Astrocyte (in vitro differentiated cells and primary cell): Measurements from ENCODE around the gene DNAJB12. TPM values are rescaled to one million over a fixed set of nuclear protein-coding genes. Genes with fewer than 3 reads are reported as not detected.

Experiments used
- DNase-seq: peaks from one replicate; pipeline ENCODE4 v3.0.0-alpha.2; 2010; ENCODE audit warnings: low read depth
- FAIRE-seq: peaks from 2 replicates; lab custom pipeline; 2011; peaks lifted over from hg19 to GRCh38; lab: Jason Lieb, UNC
- H2AFZ ChIP-seq: 2 replicates; pipeline ENCODE4 v1.6.0; 2012; ENCODE audit warnings: low read depth, low read length, inconsistent platforms
- H3K27ac ChIP-seq: 2 replicates; pipeline ENCODE4 v1.5.1; 2011; ENCODE audit warnings: low read depth, low read length, inconsistent platforms
- H3K27me3 ChIP-seq: 2 replicates; pipeline ENCODE4 v1.6.0; 2011; ENCODE audit warnings: low read length, inconsistent platforms; ENCODE audit not compliant: insufficient read depth
- H3K36me3 ChIP-seq: 2 replicates; pipeline ENCODE4 v1.5.1; 2011; ENCODE audit warnings: low read length, inconsistent platforms; ENCODE audit not compliant: insufficient read depth
- H3K4me1 ChIP-seq: 2 replicates; pipeline ENCODE4 v1.5.1; 2011; ENCODE audit warnings: low read length, inconsistent platforms; ENCODE audit not compliant: insufficient read depth
- H3K4me2 ChIP-seq: 2 replicates; pipeline ENCODE4 v1.6.0; 2012; ENCODE audit warnings: low read length, inconsistent platforms
- H3K4me3 ChIP-seq: 2 replicates; pipeline ENCODE4 v1.5.1; 2011; ENCODE audit warnings: low read depth, mild to moderate bottlenecking, low read length, inconsistent platforms; ENCODE audit not compliant: insufficient read depth
- H3K79me2 ChIP-seq: 2 replicates; pipeline ENCODE4 v1.6.0; 2012; ENCODE audit warnings: mild to moderate bottlenecking, low read length, inconsistent platforms; ENCODE audit not compliant: insufficient read depth
- H3K9ac ChIP-seq: 2 replicates; pipeline ENCODE4 v1.6.0; 2012; ENCODE audit warnings: mild to moderate bottlenecking, low read length, inconsistent platforms
- H3K9me3 ChIP-seq: 2 replicates; pipeline ENCODE4 v1.5.1; 2012; ENCODE audit warnings: low read depth, mild to moderate bottlenecking, low read length, inconsistent platforms; ENCODE audit not compliant: insufficient read depth
- H4K20me1 ChIP-seq: 2 replicates; pipeline ENCODE4 v1.6.0; 2012; ENCODE audit warnings: low read length, inconsistent platforms; ENCODE audit not compliant: insufficient read depth
- H3K27ac Mint-ChIP-seq: one replicate; pipeline ENCODE4 v1.8.0; 2021; ENCODE audit warnings: mild to moderate bottlenecking, mixed read lengths; ENCODE audit not compliant: unreplicated experiment
- H3K27me3 Mint-ChIP-seq: one replicate; pipeline ENCODE4 v1.8.0; 2021; ENCODE audit warnings: low read depth, mixed read lengths; ENCODE audit not compliant: unreplicated experiment
- H3K36me3 Mint-ChIP-seq: one replicate; pipeline ENCODE4 v1.8.0; 2021; ENCODE audit warnings: low read depth, mixed read lengths; ENCODE audit not compliant: unreplicated experiment
- H3K4me1 Mint-ChIP-seq: one replicate; pipeline ENCODE4 v1.8.0; 2021; ENCODE audit warnings: low read depth, mixed read lengths; ENCODE audit not compliant: unreplicated experiment
- H3K4me3 Mint-ChIP-seq: one replicate; pipeline ENCODE4 v1.8.0; 2021; ENCODE audit warnings: mild to moderate bottlenecking, moderate library complexity, mixed read lengths; ENCODE audit not compliant: unreplicated experiment
- H3K9me3 Mint-ChIP-seq: one replicate; pipeline ENCODE4 v1.8.0; 2021; ENCODE audit warnings: mild to moderate bottlenecking, mixed read lengths; ENCODE audit not compliant: unreplicated experiment
- EZH2 ChIP-seq: IDR thresholded peaks from 2 replicates; pipeline ENCODE4 v1.6.1; 2012; ENCODE audit warnings: mild to moderate bottlenecking, low read length, inconsistent platforms; ENCODE audit not compliant: insufficient read depth
- total RNA-seq: library from RNA; stranded (reverse); gene quantifications from 2 replicates; pipeline ENCODE4 v1.2.1, GENCODE V29; 2021
- TF ChIP-seq, protein P1 (sequence below): IDR thresholded peaks from 2 replicates; pipeline ENCODE4 v1.5.1; 2011; ENCODE audit warnings: low read depth, mild to moderate bottlenecking, inconsistent platforms, low read length, moderate library complexity; ENCODE audit not compliant: insufficient read depth

DNAJB12 gene
- total RNA-seq, 1 donor from 2014 or later: 24.3 TPM

DNA sequence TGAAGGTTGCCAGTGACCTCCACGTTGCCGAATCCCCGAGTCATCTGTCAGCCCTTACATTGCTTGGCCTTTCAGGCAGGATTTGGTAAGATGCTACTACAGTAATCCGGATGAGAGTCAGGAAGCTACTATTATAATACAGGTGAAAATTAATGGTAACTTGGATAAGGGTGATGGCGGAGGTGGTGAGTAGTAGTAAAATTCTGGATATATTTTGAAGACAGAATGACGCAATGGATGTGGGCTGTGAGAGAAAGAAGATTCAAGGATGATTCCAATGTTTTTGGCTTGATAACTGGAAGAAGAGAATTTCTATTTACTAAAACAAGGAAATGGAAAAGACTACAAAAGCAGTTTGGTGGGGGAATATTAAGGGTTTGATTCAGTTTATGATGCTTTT is 1.4 kb upstream of the DNAJB12 start:
- H3K4me2 ChIP-seq: no peak overlapping the region
- peaks cover 31% of the 10 kb centered on the region for H4K20me1 ChIP-seq
- Mint-ChIP-seq H3K27me3 (no peaks in the 10 kb centered on the region), H3K4me1 (peaks cover 17% of the 10 kb centered on the region), H3K4me3 (peak overlapping the region; percentile 21), H3K9me3 (no peaks in the 10 kb centered on the region), H3K27ac (peak overlapping the region; percentile 41), H3K36me3 (no peaks in the 10 kb centered on the region)
- no peak overlapping the region for H3K9ac ChIP-seq
- H3K27ac ChIP-seq: no peak overlapping the region
- H3K36me3 ChIP-seq: peaks cover 4% of the 10 kb centered on the region
- H3K79me2 ChIP-seq: peaks cover 33% of the 10 kb centered on the region
- DNase-seq: no peak
- no peaks in the 10 kb centered on the region for H3K27me3 ChIP-seq
- H2AFZ ChIP-seq: no peak overlapping the region
- FAIRE-seq: no peak
- no peak overlapping the region for H3K4me3 ChIP-seq
- no peaks in the 10 kb centered on the region for H3K9me3 ChIP-seq
- peaks cover 9% of the 10 kb centered on the region for H3K4me1 ChIP-seq
- TF ChIP-seq EZH2: no peak
- TF ChIP-seq, protein P1, sequence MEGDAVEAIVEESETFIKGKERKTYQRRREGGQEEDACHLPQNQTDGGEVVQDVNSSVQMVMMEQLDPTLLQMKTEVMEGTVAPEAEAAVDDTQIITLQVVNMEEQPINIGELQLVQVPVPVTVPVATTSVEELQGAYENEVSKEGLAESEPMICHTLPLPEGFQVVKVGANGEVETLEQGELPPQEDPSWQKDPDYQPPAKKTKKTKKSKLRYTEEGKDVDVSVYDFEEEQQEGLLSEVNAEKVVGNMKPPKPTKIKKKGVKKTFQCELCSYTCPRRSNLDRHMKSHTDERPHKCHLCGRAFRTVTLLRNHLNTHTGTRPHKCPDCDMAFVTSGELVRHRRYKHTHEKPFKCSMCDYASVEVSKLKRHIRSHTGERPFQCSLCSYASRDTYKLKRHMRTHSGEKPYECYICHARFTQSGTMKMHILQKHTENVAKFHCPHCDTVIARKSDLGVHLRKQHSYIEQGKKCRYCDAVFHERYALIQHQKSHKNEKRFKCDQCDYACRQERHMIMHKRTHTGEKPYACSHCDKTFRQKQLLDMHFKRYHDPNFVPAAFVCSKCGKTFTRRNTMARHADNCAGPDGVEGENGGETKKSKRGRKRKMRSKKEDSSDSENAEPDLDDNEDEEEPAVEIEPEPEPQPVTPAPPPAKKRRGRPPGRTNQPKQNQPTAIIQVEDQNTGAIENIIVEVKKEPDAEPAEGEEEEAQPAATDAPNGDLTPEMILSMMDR: no peak

- Histone ChIP-seq H3K27me3 (no peaks in the 10 kb centered on the region), H4K20me1 (peaks cover 40% of the 10 kb centered on the region), H3K27ac (peak overlapping the region; percentile 99), H3K4me2 (peak overlapping the region; percentile 96), H2AFZ (peak overlapping the region; percentile 91), H3K4me3 (peak overlapping the region; percentile 93), H3K9me3 (no peaks in the 10 kb centered on the region), H3K4me1 (peaks cover 9% of the 10 kb centered on the region), H3K36me3 (peaks cover 4% of the 10 kb centered on the region), H3K79me2 (peaks cover 42% of the 10 kb centered on the region), H3K9ac (peak overlapping the region; percentile 98)
- no peak for FAIRE-seq
- TF ChIP-seq, protein P1: no peak
- no peak for TF ChIP-seq EZH2
- Mint-ChIP-seq H3K27me3 (no peaks in the 10 kb centered on the region), H3K4me3 (peak overlapping the region; percentile 95), H3K9me3 (no peaks in the 10 kb centered on the region), H3K4me1 (peaks cover 17% of the 10 kb centered on the region), H3K27ac (peak overlapping the region; percentile 83), H3K36me3 (no peaks in the 10 kb centered on the region)
- DNase-seq: no peak
These were observed 466 bp upstream of the DNAJB12 start for GRCh38 chr10:72355214-72355555.

GRCh38 chr10:72353965-72354355 is 759 bp downstream of the DNAJB12 start:
- peak; percentile 12 for DNase-seq

More at GRCh38 chr10:72353965-72354355, 759 bp downstream of the DNAJB12 start:
- Mint-ChIP-seq H3K4me1 (peaks cover 17% of the 10 kb centered on the region), H3K9me3 (no peaks in the 10 kb centered on the region), H3K36me3 (peaks cover 7% of the 10 kb centered on the region), H3K4me3 (peak overlapping the region; percentile 95), H3K27ac (peak overlapping the region; percentile 99), H3K27me3 (no peaks in the 10 kb centered on the region)
- Histone ChIP-seq H3K27me3 (no peaks in the 10 kb centered on the region), H3K4me3 (peak overlapping the region; percentile 93), H2AFZ (peak overlapping the region; percentile 50), H3K36me3 (peaks cover 4% of the 10 kb centered on the region), H3K4me2 (peak overlapping the region; percentile 96), H3K9me3 (no peaks in the 10 kb centered on the region), H3K27ac (peak overlapping the region; percentile 99), H3K79me2 (peaks cover 54% of the 10 kb centered on the region), H3K4me1 (peaks cover 9% of the 10 kb centered on the region), H3K9ac (peak overlapping the region; percentile 98), H4K20me1 (peaks cover 51% of the 10 kb centered on the region)
- TF ChIP-seq, protein P1: no peak
- no peak for TF ChIP-seq EZH2
- FAIRE-seq: no peak
